ENCODE measurements around the gene LRP1B. TPM values are rescaled to one million over a fixed set of nuclear protein-coding genes. Genes with fewer than 3 reads are reported as not detected.

LRP1B gene
- polyA plus RNA-seq, 1 of the 3 experiments (the other 2 are of a cell fraction) = 0.28 TPM

GRCh38 chr2:140257692-140258300, 1873.0 kb downstream of the LRP1B start:
- Histone ChIP-seq H3K4me3 (ENCODE audit: low read depth in 2 of 2, low read length in 1 of 2) (no peak overlapping the region), H3K4me2 (no peak overlapping the region), H3K36me3 (replicated peaks in 1 of 2; ENCODE audit: control insufficient read depth in 1 of 2, insufficient read depth in 2 of 2, low read length in 1 of 2) (no peaks in the 10 kb centered on the region), H3K9ac (no peak overlapping the region), H4K20me1 (ENCODE audit: insufficient read depth) (no peaks in the 10 kb centered on the region), H3K79me2 (ENCODE audit: insufficient read depth) (no peaks in the 10 kb centered on the region), H3K9me3 (no peaks in the 10 kb centered on the region), H3F3A (replicated peaks; ENCODE audit: insufficient read depth) (no peaks in the 10 kb centered on the region), H3K27ac (ENCODE audit: low read depth in 2 of 2, low read length in 1 of 2) (no peak overlapping the region), H3K4me1 (ENCODE audit: control insufficient read depth in 1 of 2, insufficient read depth in 2 of 2, low read depth in 1 of 2, low read length in 1 of 2) (no peaks in the 10 kb centered on the region; a peak in 1 of 4 replicates), H3K27me3 (ENCODE audit: insufficient read depth) (no peaks in the 10 kb centered on the region), H2AFZ (ENCODE audit: low read depth) (no peak overlapping the region), H3K9me2 (no peaks in the 10 kb centered on the region)
- ChIA-PET POLR2A (no interaction called here), CTCF (no interaction called here)
- TF ChIP-seq GABPA (IDR thresholded peaks at IDR 0.05; ENCODE audit: low read depth) (no peak), ZBTB33 (IDR thresholded peaks at IDR 0.05; ENCODE audit: borderline replicate concordance, low read depth) (no peak), PBX3 (IDR thresholded peaks at IDR 0.05) (no peak), FOXM1 (IDR thresholded peaks at IDR 0.05; ENCODE audit: low read depth) (no peak), JUND (IDR thresholded peaks at IDR 0.05) (no peak), YY1 (IDR thresholded peaks at IDR 0.05; ENCODE audit: low read depth) (no peak), MXI1 (IDR thresholded peaks at IDR 0.05; ENCODE audit: low read depth, low read length) (no peak)
- TF ChIP-seq, protein P1, sequence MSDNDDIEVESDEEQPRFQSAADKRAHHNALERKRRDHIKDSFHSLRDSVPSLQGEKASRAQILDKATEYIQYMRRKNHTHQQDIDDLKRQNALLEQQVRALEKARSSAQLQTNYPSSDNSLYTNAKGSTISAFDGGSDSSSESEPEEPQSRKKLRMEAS (IDR thresholded peaks at IDR 0.05; ENCODE audit: low read depth) = no peak
- DNase-seq = no peak
- 63% methylated on average over 2 of the region's 2 CpGs for WGBS (ENCODE audit: low lambda C conversion rate)

DNA sequence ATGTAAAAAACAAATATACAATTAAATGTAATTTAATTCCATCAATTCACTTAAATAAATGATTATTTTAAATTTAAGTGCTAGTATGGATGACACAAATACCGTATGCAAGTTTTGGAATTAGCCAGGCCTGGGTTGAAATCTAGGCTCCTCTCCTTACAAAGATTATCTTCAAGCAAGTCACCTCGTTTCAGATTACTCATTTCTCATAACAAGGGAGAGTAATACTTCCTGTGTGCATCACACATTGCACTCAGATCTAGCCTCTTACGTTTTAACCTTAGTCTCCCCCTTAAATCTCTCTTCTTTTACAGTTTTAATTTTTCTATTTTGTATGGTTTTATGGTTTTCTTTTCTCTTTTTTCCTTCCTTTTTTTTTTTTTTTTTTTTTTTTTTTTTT, 1874.7 kb downstream of the LRP1B start:
- no peaks in the 10 kb centered on the region for H3K9me2 ChIP-seq
- no peaks in the 10 kb centered on the region for H3K9me3 ChIP-seq
- H3K27ac ChIP-seq (ENCODE audit: low read depth in 2 of 2, low read length in 1 of 2) = no peak overlapping the region
- no peaks in the 10 kb centered on the region for H3K79me2 ChIP-seq (ENCODE audit: insufficient read depth)
- H3F3A ChIP-seq (replicated peaks; ENCODE audit: insufficient read depth) = peaks cover 2% of the 10 kb centered on the region
- ChIA-PET POLR2A (no interaction called here), CTCF (no interaction called here)
- no peak overlapping the region for H3K4me3 ChIP-seq (ENCODE audit: low read depth in 2 of 2, low read length in 1 of 2)
- DNase-seq = no peak
- H2AFZ ChIP-seq (ENCODE audit: low read depth) = no peak overlapping the region
- no peaks in the 10 kb centered on the region; a peak in 1 of 4 replicates for H3K4me1 ChIP-seq (ENCODE audit: control insufficient read depth in 1 of 2, insufficient read depth in 2 of 2, low read depth in 1 of 2, low read length in 1 of 2)
- no peak overlapping the region for H3K4me2 ChIP-seq
- H3K36me3 ChIP-seq (replicated peaks in 1 of 2; ENCODE audit: control insufficient read depth in 1 of 2, insufficient read depth in 2 of 2, low read length in 1 of 2) = no peaks in the 10 kb centered on the region
- WGBS (ENCODE audit: low lambda C conversion rate) = 25% methylated on average over 3 of the region's 3 CpGs
- H4K20me1 ChIP-seq (ENCODE audit: insufficient read depth) = no peaks in the 10 kb centered on the region
- H3K9ac ChIP-seq = no peak overlapping the region
- no peaks in the 10 kb centered on the region for H3K27me3 ChIP-seq (ENCODE audit: insufficient read depth)
- TF ChIP-seq TAF1 (IDR thresholded peaks at IDR 0.05; ENCODE audit: borderline replicate concordance, low read depth, low read length) (no peak), RAD21 (IDR thresholded peaks at IDR 0.05; ENCODE audit: low read length) (no peak), RCOR1 (IDR thresholded peaks at IDR 0.05; ENCODE audit: low read length) (no peak), EP300 (IDR thresholded peaks at IDR 0.05; ENCODE audit: borderline replicate concordance in 1 of 2, low read depth in 1 of 2, low read length in 1 of 2) (no peak), RXRA (IDR thresholded peaks at IDR 0.05; ENCODE audit: borderline replicate concordance, low read depth) (no peak), FOXJ3 (CRISPR knock-in tag; IDR thresholded peaks at IDR 0.05) (no peak), PBX3 (IDR thresholded peaks at IDR 0.05) (no peak), ELF1 (IDR thresholded peaks at IDR 0.05) (no peak), NFIC (IDR thresholded peaks at IDR 0.05; ENCODE audit: borderline replicate concordance) (no peak), GABPA (IDR thresholded peaks at IDR 0.05; ENCODE audit: low read depth) (no peak), POLR2AphosphoS5 (IDR thresholded peaks at IDR 0.05; ENCODE audit: low read depth, low read length) (no peak), YY1 (IDR thresholded peaks at IDR 0.05; ENCODE audit: low read depth) (no peak)
